NCI-H187 treated with DMSO at 0.1 percent for 48 hours (cell line): ENCODE data around the gene DOK1.
"Not testable (repeated sequence)": the region's sequence is repeated elsewhere in the genome, so short reads cannot be mapped to it uniquely, and the experiment has no call there.

Experiments used
- DNase-seq: peaks from one replicate; lab custom pipeline; 2025; lab: John Stamatoyannopoulos, UW

The DOK1 gene

DNA sequence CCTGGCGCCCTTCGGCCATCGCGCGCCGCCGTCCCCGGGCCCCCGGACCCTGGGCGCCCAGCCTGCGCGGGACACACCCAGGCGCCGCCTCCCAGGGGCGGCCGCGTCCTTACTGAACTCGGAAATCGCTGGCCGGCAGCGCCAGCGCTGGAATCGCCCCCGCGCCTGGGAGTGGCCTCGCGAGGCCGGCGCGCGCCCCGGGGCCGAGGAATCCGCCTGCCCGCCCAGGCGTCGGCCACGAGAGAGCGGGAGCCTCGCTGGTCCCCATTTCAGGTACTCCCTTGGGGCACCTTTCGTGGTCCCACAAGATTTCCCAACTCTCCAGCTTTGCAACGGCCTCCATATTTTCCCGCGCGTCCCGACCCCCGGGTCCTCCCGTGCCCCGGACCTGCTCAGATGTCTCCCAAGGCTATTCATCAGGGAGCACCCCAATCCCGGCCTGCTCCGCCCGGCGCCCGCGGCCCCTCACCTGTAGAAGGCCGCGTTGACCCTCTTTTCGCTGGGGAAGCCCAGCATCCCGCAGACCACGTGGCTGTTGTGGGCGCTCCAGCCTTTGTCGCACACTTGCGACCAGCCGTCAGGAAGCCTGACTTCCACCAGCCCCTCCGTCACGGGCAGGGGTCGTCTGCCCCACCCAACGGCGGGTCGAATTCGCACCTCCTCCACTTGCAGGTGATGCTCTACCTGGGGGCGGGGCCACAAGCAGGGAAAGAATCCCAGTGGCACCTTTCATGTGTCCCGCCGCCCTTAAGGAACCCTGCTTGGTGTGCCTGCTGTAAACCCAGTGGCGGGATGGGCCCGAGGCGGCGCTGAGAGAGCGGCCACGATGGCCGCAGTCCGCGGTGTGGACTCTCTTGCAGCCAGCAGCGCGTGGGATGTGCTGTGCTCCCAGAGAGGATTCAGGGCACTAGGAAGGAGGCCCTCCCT, 5.4 kb upstream of the DOK1 start:
- no peak for DNase-seq

DNA sequence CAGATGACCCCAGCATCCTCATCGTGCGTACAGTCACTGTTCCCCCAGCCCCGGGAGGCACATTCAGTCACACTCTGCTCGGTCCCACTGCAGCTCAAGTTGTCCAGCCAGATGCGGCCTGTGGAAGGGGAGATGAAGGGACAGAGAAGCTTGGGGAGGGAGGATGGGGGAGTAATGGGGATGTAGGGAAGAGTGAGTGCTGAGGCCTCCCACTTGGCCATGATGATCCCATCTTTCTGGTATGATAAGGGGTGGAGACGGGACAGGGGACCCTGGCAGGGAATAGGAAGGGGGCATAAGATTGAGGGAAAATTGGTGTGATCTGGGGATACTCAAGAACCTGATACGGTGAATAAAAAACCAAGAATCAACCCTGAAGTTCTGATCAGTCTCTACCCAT, 4.3 kb upstream of the DOK1 start:
- no peak for DNase-seq

DNA sequence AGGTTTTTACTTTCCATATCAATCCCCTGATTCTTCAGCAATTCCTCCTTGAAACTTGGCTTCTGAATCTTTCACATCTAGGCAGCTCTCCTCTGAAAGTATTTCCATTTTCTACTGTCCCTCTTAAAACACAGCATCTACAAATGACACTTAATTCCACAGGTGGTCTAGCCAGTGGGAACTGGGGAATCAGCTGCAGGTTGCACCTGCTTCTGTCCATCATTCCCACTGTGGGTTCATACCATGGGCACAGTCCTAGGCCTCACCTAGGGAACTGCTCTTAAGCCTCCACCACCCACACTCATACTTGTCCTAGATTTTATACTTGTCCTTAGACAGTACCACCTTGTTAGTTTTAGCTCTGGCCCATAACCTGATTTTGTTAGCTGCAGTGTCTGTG, 3.0 kb upstream of the DOK1 start:
- DNase-seq: no peak

DNA sequence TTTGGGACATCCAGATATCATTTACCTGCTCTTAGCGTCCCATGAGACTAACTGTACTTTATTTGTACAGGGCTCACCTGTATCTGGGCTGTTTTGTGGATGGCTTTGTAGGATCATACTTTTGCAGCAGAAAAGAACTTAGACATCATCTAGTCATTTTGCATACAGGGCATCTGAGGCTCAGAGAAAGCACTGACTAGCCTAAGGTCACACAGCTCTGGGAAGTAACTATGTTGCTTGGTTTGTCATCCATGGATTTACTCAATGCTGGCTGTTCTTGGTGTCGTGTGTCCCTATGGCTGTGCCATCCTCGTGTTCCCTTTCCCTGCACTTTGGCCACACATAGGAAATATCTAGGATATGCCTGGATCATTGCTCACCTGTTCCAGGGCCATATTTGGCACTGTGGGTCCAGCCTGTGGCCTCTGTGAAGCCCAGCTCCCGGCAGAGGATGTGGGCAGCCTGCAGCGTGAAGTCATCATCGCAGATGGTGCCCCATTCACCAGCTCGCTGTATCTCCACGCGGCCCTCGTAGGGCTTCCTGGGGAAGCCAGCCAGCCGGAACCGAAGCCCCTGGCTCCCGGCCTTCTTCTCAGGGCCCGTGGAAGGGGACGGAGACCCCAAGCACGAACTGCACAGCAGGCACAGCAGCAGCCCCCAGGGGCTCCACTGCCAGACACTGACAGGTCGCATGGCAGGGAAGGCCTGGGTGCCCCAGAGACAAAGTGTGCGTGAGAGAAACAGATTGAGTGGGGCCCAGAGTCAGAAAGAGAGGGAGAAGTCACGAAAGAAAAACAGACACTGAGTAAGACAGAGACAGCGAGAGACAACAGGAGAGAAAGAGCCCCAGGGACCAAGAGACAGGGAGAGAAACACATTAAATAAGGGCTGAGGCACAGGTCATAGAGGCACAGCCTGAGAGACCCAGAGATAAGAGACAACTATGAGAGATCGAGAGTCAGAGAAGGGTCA, 2.3 kb upstream of the DOK1 start:
- no peak for DNase-seq

DNA sequence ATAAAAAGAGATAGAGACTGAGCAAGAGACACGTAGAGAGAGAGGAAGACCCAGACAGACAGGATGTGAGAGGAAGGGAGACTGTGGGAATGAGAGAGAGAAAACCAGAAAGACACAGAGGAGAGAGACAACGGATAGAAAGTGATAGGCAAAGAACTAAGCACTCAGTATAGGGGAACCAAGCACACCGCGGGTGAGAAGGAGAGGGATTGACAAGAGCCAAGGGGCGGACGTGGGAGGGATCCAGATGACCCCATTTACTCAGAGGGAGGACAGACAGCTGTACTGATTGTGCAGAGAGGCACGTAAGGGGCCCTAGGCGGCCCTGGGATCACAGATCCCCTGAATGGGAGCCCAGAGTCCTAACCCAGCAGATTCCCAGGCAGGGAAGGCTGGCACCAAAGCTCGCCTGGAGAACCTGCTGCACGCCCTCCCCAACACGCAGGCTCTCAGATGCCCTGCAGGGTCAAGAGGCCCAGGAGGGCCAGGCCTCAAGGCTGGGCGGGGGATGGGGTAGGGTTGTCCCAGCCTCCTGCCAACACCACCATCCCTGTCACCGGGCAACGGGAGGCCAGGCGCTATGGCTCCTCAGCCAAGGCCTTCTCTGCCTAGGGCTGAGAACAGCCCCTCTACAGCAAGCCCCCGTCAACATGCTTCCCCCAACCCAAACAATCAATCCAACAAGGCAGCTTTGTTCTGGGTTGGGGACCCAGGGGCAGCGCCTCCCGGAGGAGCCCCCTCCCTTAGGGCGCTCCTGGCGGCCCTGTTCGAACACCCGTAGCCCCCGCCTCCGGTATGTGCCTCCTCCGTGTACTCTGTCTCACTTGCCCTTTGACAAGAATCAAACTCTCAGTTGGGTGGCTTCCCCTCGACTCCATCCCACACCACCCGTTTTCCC, 1.4 kb upstream of the DOK1 start:
- DNase-seq: no peak

DNA sequence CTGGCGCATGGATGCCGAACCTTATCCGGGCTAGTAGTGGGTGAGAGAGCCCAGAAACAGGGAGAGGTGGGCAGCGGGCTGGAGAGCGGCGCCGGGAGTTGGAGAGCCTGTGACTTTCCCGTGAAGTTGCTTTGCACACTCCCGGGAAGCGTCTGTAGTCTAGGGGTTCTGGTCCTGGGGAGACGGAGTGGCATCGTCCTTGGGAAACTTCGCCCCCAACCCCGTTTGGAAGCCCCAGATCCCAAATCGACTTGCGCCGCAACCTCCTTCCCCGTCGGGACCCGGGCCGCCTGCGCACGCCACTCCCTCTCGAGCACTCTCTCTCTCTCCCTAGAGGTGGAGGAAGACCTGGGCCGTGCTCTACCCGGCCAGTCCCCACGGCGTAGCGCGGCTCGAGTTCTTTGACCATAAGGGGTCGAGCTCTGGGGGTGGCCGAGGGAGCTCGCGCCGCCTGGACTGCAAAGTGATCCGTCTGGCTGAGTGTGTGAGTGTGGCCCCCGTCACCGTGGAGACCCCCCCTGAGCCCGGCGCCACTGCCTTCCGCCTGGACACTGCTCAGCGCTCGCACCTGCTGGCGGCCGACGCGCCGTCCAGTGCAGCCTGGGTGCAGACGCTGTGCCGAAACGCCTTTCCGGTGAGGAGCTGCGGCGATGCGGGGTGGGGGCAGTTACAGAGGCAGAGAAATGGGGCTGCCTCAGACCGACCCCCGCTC, 456 bp downstream of the DOK1 start:
- no peak for DNase-seq

DNA sequence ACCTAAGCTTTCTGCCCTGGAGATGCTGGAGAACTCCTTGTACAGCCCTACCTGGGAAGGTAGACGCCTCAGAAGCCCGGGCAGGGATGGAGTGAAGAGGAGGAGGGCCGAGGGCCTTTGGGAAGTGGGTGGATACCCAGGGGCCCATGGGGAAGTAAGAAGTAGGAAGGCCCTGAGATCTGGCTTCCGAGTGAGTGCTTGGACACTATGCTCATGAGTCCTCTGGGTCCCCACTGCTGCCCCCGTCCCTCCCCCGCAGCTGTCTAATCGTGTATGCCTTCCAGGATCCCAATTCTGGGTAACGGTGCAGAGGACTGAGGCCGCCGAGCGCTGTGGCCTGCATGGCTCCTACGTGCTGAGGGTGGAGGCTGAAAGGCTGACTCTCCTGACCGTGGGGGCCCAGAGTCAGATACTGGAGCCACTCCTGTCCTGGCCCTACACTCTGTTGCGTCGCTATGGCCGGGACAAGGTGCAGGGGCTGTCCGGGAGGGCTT, 1.1 kb downstream of the DOK1 start:
- no peak for DNase-seq

DNA sequence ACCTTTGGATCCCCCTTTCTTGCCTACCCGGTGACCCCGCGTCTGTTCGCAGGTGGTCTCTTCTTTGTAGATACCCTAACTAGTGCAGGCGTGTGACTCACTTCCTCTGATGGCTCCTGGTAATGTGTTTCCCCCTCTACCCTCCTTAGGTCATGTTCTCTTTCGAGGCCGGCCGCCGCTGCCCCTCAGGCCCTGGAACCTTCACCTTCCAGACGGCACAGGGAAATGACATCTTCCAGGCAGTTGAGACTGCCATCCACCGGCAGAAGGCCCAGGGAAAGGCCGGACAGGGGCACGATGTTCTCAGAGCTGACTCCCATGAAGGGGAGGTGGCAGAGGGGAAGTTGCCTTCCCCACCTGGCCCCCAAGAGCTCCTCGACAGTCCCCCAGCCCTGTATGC, 1.6 kb downstream of the DOK1 start:
- no peak for DNase-seq

DNA sequence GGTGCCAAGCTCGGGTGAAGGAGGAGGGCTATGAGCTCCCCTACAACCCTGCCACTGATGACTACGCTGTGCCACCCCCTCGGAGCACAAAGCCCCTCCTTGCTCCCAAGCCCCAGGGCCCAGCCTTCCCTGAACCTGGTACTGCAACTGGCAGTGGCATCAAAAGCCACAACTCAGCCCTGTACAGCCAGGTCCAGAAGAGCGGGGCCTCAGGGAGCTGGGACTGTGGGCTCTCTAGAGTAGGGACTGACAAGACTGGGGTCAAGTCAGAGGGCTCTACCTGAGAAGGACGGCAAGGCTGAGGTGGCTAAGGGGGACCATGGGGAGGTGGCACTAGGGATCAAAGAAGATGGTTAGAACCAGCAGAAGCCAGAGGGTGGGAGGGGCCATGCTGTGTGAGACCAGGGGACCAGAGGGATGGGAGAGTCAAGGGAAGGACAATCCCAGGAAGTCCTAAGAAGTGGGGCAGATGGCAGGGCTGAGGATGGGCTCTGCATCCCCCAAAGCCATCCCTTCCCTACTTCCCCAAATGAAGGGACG, 2.4 kb downstream of the DOK1 start:
- no peak for DNase-seq

DNA sequence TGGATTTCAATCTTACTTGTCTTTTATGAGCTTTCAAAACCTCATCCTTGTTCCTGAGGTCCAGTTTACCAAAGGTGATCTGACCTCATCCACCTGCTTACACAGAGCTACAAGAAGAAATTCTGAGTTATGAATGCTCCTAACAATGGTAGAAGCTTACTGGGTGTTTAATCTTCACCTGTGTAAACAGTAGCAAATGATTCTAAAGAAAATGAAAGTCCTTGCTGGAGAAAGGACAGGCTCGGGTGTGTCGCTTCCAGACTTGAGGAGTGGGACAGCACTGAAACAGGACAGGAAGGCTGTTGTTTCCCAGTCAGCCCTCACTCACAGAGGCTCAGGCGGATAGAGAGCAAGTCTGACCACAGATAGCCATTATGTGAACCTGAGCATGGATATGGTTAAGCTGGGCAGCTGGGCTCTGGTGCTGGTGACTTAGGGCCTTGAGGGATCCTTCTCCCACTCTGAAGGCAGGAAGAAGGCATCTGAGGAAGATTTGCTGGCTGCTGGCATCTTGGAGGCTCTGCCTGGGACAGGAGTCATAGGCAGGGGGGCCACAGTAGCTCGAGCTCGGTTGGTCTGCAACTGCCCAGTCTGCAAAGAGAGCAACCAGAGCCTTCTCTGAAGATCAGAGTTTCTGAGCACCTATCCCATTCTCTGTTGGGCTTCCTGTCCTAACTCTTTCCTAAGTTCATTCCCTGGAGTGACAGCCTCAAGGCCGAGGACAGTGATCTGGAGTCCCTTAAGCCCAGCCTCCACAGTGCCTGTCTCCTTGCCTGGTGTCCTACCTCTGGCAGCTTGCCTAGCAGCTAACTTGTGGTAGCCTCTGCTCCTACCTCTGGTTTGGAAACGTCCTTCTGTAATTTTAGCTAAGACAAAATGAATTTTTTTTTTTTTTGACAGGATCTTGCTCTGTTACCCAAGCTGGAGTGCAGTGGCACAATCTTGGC, 4.0 kb downstream of the DOK1 start:
- no peak for DNase-seq

DNA sequence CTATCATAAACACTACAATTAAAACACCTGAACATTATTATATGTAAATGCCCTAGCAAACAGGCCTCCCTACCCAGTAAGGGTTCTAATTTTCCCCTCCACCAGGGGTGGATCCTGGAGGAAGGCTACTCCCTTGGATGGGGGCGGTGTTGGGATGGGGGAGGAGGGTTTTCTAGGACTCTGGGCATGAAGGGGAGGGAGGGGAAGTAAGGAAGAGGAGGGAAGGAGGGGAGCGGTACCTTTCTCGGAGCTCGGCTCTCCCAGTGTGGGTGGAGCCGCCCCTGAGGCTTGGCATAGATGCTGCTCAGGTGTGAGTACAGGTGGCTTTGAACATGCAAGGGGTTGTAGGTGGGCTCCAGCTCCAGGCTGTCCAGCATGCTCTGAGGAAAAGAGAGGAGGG, 5.4 kb downstream of the DOK1 start:
- DNase-seq: no peak

DNA sequence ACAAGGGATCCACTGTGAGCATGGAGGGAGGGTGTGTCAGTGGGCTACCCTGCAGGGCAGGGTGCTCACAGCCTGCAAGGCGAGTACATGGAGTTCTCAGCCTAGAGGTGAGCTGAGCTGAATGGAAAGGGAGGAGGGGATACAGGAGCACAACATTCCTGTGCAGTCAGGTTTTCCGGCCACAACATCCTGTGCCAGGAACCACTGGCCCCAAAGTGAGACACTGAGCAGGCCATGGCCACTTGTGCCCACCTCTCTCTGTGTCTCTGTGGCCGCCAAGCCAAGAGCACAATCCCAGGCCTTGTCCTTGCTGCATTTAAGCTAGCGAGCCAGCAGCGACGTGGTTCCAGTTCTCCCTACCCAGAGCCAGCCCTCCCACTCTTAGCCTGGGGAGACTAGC, 6.1 kb downstream of the DOK1 start:
- DNase-seq: no peak

DNA sequence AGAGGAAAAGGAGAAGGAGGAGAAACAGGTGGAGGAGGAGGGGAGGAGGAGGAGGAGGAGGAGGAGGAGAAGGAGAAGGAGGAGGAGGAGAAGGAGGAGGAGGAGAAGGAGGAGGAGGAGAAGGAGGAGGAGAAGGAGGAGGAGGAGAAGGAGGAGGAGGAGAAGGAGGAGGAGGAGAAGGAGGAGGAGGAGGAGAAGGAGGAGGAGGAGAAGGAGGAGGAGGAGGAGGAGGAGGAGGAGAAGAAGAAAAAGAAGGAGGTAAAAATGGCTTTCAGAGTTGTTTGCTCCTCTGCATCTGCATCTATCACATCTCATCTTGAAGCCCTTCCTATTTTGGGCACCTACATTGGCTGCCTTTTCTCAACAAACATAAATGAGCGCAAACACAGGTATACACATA, 6.5 kb downstream of the DOK1 start:
- DNase-seq: not testable (repeated sequence)

DNA sequence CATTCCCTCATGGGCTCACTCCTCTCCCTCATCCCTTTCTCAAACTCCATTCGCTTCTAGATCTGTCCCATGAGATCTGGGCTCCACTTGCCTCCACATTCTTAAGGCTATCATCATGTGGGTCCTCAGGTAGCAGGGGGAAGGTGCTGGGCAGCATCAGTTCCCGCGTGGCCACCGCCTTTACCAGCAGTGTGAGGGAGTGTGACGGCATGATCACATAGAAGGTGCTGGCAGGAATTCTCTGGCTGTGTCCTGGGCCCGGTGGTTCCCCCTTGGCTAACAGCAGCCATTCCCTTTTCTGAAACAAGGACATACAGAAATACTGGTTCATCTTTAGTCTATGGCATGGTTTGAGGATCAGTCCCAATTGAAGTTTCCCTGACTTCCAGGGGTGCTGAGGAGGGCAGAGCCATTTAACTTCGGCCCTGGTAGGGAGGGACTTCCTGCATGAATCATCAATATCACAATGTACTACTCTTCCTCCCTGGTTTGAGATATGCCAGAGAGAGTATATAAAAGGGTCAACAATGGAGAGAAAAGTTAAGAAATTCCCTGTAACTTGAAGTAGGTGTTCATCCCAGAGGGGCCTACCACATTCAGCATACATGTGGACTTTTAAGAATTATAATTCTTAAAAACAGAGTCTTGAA, 7.7 kb downstream of the DOK1 start:
- DNase-seq: no peak

DNA sequence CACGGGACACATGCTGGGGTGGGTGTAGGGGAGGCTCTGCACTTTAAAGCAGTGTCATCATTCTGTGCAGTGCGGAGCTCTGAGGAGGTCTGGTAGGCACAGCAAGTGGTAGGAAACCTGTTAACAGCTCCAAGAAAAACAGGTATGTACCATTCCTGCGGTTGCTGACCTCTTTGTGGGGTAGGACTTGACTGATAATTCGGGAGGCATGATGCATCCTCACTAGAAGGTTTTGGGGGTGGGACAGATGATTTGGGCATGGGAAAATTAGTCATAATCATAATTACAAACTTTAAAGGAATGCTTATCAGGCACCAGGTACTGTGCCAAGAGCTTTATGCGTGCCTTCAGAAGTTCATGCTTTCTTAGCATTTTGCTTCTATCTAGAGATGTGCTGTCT, 9.7 kb downstream of the DOK1 start:
- DNase-seq: no peak

DNA sequence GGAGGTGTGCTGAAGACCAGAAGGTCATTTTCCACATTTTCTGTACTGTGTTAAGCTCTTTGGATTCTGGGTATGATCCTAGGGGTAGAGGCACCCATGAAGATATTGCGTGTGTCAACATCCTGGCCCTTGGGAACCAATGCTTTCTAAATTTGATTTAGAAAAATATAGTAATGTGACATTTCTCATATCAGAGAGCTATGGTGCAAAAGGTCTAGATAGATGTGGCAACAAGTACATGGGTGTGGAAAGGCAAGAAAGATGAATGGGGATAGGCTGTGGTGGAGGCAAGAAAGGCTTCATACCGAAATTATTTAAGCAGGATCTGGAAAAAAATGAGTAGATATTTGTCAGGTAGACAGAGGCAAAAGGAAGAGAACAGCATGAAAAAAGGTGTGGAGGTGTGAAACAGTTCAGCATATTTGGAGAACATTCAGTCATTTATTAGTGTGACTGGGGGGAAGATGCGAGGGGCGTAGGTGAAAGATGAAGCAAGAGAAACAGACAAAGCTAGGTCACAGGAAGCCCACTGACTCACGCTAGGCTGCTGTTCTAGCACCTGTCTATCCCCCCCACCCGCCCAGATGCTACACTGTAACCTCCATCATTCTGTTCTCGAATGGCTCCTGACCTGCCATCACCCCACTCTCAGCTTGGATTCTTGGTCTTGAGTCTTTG, 11.7 kb downstream of the DOK1 start:
- DNase-seq: no peak

DNA sequence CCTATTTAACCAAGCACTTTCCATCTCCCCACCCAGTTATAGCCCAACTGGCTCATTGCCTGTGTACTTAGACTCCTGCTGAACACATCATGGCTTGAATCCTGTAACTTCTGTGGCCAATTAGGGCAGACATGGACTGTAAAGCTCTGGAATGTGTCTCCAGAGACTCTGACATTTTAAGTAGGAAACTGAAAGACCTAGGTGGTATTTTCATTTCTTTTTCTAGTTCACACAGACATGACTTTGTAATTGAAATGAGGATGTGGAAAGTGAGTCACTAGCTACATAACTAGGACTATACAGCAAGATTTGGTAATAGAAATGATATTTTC, 12.2 kb downstream of the DOK1 start:
- no peak for DNase-seq

DNA sequence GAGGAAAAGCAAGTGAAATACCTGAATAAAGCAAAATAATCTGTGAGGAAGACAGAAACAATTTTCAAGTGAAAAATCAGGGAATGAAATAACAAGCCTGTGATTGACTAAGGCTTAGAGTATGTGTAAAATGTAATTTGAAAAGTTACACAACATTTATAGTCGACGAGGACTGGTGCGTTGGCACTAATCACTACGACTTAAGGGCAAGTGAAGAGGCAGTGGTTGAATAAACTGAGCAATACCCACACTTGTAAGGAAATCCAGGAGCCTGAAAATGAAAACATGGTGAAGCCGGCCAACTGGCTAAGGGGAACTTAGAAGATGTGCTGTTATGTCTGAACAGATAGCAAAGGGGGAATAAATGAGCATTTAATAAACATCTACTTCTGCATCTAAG, 13.4 kb downstream of the DOK1 start:
- DNase-seq: no peak

DNA sequence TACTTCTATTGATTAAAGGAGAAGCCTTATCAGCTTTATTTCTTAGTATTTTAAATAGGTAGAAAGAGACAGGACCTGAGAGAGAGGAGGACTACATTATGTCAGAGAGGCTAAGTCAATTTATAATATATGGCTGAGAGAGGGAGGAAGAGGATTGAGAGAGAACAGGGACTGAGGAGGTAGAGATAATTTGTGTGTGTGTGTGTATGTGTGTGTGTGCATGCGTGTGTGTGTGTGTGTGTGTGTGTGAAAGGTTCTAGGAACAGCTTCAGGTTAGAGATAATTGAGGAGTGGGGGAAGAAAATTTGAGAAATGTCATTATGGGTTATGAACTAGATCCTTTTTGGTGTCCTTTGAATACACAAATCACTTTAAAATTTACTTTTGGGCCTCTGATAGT, 15.2 kb downstream of the DOK1 start:
- no peak for DNase-seq
